H1 (cell line): ENCODE results near the gene PLA2R1. TPM values are rescaled to one million over a fixed set of nuclear protein-coding genes. Genes with fewer than 3 reads are reported as not detected.
A peak's percentile ranks its signal among the peaks of the same experiment; 100 is the strongest.

ENCODE experiments used
- ATF3 ChIP-seq: IDR thresholded peaks from 2 replicates; pipeline ENCODE4 v1.6.1; 2011; ENCODE audit warnings: low read depth, mild to moderate bottlenecking, low read length; ENCODE audit not compliant: insufficient read depth
- BCL11A ChIP-seq, 2 experiments: IDR thresholded peaks; one replicate each; pipeline ENCODE4 v1.6.1; 2011; ENCODE audit warnings: low read depth in 2 of 2, low read length in 2 of 2, mild to moderate bottlenecking in 2 of 2
- CHD1 ChIP-seq: IDR thresholded peaks from 2 replicates; pipeline ENCODE4 v1.6.1; 2012; ENCODE audit warnings: low read depth, low read length, improper control_type of control experiment
- E2F6 ChIP-seq: IDR thresholded peaks from 2 replicates; pipeline ENCODE4 v1.6.1; 2012; ENCODE audit warnings: inconsistent platforms
- EGR1 ChIP-seq: IDR thresholded peaks from 2 replicates; pipeline ENCODE4 v1.6.1; 2011; ENCODE audit warnings: low read depth, low read length, borderline replicate concordance
- FOSL1 ChIP-seq: IDR thresholded peaks from 2 replicates; pipeline ENCODE4 v1.6.1; 2011; ENCODE audit warnings: mild to moderate bottlenecking, low read depth, low read length, moderate library complexity; ENCODE audit not compliant: insufficient read depth
- GABPA ChIP-seq: IDR thresholded peaks from 2 replicates; pipeline ENCODE4 v1.6.1; 2011; ENCODE audit warnings: mild to moderate bottlenecking, low read length, moderate library complexity, borderline replicate concordance; ENCODE audit not compliant: insufficient read depth
- GTF2F1 ChIP-seq: IDR thresholded peaks from 2 replicates; pipeline ENCODE4 v1.6.1; 2012; ENCODE audit warnings: low read depth, low read length, improper control_type of control experiment, borderline replicate concordance
- HDAC2 ChIP-seq, 2 experiments: fragments of 300-600 bp in 1 of 2; sonication (generic) in 1 of 2; IDR thresholded peaks; 2 replicates each; pipeline ENCODE4 v1.6.1; 2011 to 2012; ENCODE audit warnings: low read depth in 2 of 2, low read length in 2 of 2, mild to moderate bottlenecking in 2 of 2, moderate library complexity in 2 of 2, borderline replicate concordance in 1 of 2, inconsistent platforms in 1 of 2
- JUN ChIP-seq: IDR thresholded peaks from 2 replicates; pipeline ENCODE4 v1.6.1; 2011; ENCODE audit warnings: low read depth, mild to moderate bottlenecking, improper control_type of control experiment, low read length
- JUND ChIP-seq: IDR thresholded peaks from 2 replicates; pipeline ENCODE4 v1.6.1; 2011; ENCODE audit warnings: mild to moderate bottlenecking, improper control_type of control experiment, low read length
- KDM5A ChIP-seq: fragments of 200-600 bp; IDR thresholded peaks from 2 replicates; pipeline ENCODE4 v1.7.1; 2012; ENCODE audit warnings: mild to moderate bottlenecking, low read length, inconsistent platforms, mixed read lengths
- MAFK ChIP-seq: IDR thresholded peaks from 2 replicates; pipeline ENCODE4 v1.6.1; 2012; ENCODE audit warnings: low read depth, mild to moderate bottlenecking, improper control_type of control experiment, low read length
- MAX ChIP-seq: IDR thresholded peaks from 2 replicates; pipeline ENCODE4 v1.6.1; 2012; ENCODE audit warnings: inconsistent platforms
- NRF1 ChIP-seq: IDR thresholded peaks from 2 replicates; pipeline ENCODE4 v1.6.1; 2011; ENCODE audit warnings: mild to moderate bottlenecking, low read depth, low read length, improper control_type of control experiment
- RFX5 ChIP-seq: IDR thresholded peaks from 2 replicates; pipeline ENCODE4 v1.6.1; 2011; ENCODE audit warnings: low read depth, low read length, improper control_type of control experiment, borderline replicate concordance
- SAP30 ChIP-seq: fragments of 300-600 bp; sonication (generic); IDR thresholded peaks from 2 replicates; pipeline ENCODE4 v1.7.1; 2012; ENCODE audit warnings: low read length, moderate library complexity, mild to moderate bottlenecking, inconsistent platforms; ENCODE audit not compliant: insufficient read depth, insufficient replicate concordance
- TAF7 ChIP-seq: optimal IDR thresholded peaks from 2 replicates; pipeline ENCODE3; 2011; ENCODE audit warnings: low read depth, mild to moderate bottlenecking, inconsistent platforms, low read length, moderate library complexity, borderline replicate concordance
- TEAD4 ChIP-seq: IDR thresholded peaks from 2 replicates; pipeline ENCODE4 v1.6.1; 2012; ENCODE audit warnings: low read depth, low read length, inconsistent platforms, mixed read lengths
- YY1 ChIP-seq: IDR thresholded peaks from 2 replicates; pipeline ENCODE4 v1.6.1; 2011; ENCODE audit warnings: low read depth, mild to moderate bottlenecking, low read length
- polyA plus RNA-seq, 7 experiments: library from polyadenylated mRNA; depleted of rRNA in 3 of 7; stranded (reverse) in 5 of 7; unstranded in 2 of 7; fragments of >200 nt in 5 of 7; fragments of 200-250 nt in 2 of 7; gene quantifications; 1 replicate in 5 of 7; 2 replicates in 1 of 7; 4 replicates in 1 of 7; pipeline versions ENCODE4 v1.2.1 to v1.2.3, GENCODE V29; 2011 to 2013; ENCODE audit warnings: missing spikeins in 2 of 7, mixed read lengths in 2 of 7
- total RNA-seq: library from RNA; stranded (reverse); fragmentation: NEBNext Ultra II Directional; extraction: Animal tissue kit (Norgen Biotek cat#: 25700); gene quantifications from 2 replicates; pipeline ENCODE4 v1.2.1, GENCODE V29; 2021
- TF ChIP-seq, protein P1 (sequence below): IDR thresholded peaks from 2 replicates; pipeline ENCODE4 v1.6.1; 2012; ENCODE audit warnings: low read length, inconsistent platforms

The PLA2R1 gene
- total and polyA plus RNA-seq, 2 of the 8 experiments (the other 6 are each of a cell fraction or from before 2014, with no cell fraction given): 0.65 to 1.5 TPM

- TF ChIP-seq SAP30: no peak
- peak; percentile 72; the same call in 1 of the 2 replicates for TF ChIP-seq YY1
- no peak for TF ChIP-seq KDM5A
- TF ChIP-seq MAFK: no peak
- no peak for TF ChIP-seq JUND
- no peak for TF ChIP-seq EGR1
- peak; percentile 43; the same call in 1 of the 2 replicates for TF ChIP-seq E2F6
- TF ChIP-seq GTF2F1: no peak
- TF ChIP-seq TEAD4: peak; percentile 84
- no peak for TF ChIP-seq JUN
- TF ChIP-seq RFX5: no peak
- TF ChIP-seq, protein P1, sequence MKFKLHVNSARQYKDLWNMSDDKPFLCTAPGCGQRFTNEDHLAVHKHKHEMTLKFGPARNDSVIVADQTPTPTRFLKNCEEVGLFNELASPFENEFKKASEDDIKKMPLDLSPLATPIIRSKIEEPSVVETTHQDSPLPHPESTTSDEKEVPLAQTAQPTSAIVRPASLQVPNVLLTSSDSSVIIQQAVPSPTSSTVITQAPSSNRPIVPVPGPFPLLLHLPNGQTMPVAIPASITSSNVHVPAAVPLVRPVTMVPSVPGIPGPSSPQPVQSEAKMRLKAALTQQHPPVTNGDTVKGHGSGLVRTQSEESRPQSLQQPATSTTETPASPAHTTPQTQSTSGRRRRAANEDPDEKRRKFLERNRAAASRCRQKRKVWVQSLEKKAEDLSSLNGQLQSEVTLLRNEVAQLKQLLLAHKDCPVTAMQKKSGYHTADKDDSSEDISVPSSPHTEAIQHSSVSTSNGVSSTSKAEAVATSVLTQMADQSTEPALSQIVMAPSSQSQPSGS: no peak
- no peak for TF ChIP-seq FOSL1
- TF ChIP-seq ATF3: 0 out of 2 replicates have a peak, but pooled peaks have one; percentile 36
- no peak for TF ChIP-seq CHD1
- TF ChIP-seq GABPA: no peak; the same call in 1 of the 2 replicates
- TF ChIP-seq TAF7: no peak
- no peak for TF ChIP-seq NRF1
- TF ChIP-seq MAX: peak; percentile 75
- peak in 1 of 2 experiments; percentile 59; a peak in 1 of 4 replicates for TF ChIP-seq HDAC2 (IDR thresholded peaks at IDR 0.05; ENCODE audit: borderline replicate concordance in 1 of 2, low read depth in 2 of 2, low read length in 2 of 2)
- TF ChIP-seq BCL11A (IDR thresholded peaks at IDR 0.05; ENCODE audit: low read depth in 2 of 2, low read length in 2 of 2): no peak
These were observed 140.5 kb downstream of the PLA2R1 start (continued) for GRCh38 chr2:159921752-159922404.
